CD4-positive, alpha-beta T cell (primary cell): ENCODE data around the gene TMEM25. TPM values are rescaled to one million over a fixed set of nuclear protein-coding genes. Genes with fewer than 3 reads are reported as not detected.
A peak's percentile ranks its signal among the peaks of the same experiment; 100 is the strongest.

Experiments
- ATAC-seq: fragments of 200-7000 bp; cut with Tn5 transposase; one replicate; pipeline ENCODE4 v1.10.0; 2022; ENCODE audit warnings: mild to moderate bottlenecking; ENCODE audit not compliant: poor library complexity
- CTCF ChIA-PET: fragments of 350-600 bp; sonication (Branson Sonifier 250); formaldehyde crosslinking; loops from one replicate; lab custom pipeline; 2021; ENCODE audit warnings: antibody characterized with exemption, inconsistent platforms; lab: Charles Lee
- POLR2A ChIA-PET: fragments of 350-600 bp; sonication (Branson Sonifier 250); formaldehyde crosslinking; loops from one replicate; lab custom pipeline; 2021; ENCODE audit warnings: antibody characterized with exemption, inconsistent platforms; lab: Charles Lee
- DNase-seq, 14 experiments: peaks; one replicate each; pipeline ENCODE4 v3.0.0-alpha.2; 2013 to 2020; ENCODE audit warnings: mixed read lengths in 2 of 14
- H3K27ac ChIP-seq, 2 donors: one replicate each; pipeline versions ENCODE4 v1.5.1 to v1.7.0; 2013; ENCODE audit warnings: low read length in 2 of 2, low read depth in 1 of 2, mild to moderate bottlenecking in 1 of 2
- H3K27me3 ChIP-seq, 2 experiments: 1 replicate in 1 of 2; 2 replicates in 1 of 2; pipeline versions ENCODE4 v1.6.1 to v1.7.0; 2013; ENCODE audit warnings: low read length in 2 of 2, control low read depth in 1 of 2, mild to moderate bottlenecking in 1 of 2, moderate library complexity in 1 of 2; ENCODE audit not compliant: insufficient read depth in 2 of 2, control insufficient read depth in 1 of 2
- H3K36me3 ChIP-seq: one replicate; pipeline ENCODE4 v1.6.1; 2013; ENCODE audit warnings: low read length, control low read depth; ENCODE audit not compliant: insufficient read depth
- H3K4me1 ChIP-seq: one replicate; pipeline ENCODE4 v1.6.1; 2013; ENCODE audit warnings: low read length, control low read depth; ENCODE audit not compliant: insufficient read depth
- H3K4me3 ChIP-seq: one replicate; pipeline ENCODE4 v1.5.1; 2013; ENCODE audit warnings: mild to moderate bottlenecking, low read length, moderate library complexity
- H3K9me3 ChIP-seq, 2 experiments: 1 replicate in 1 of 2; 2 replicates in 1 of 2; pipeline versions ENCODE4 v1.6.1 to v1.7.0; 2013; ENCODE audit warnings: low read length in 2 of 2, mild to moderate bottlenecking in 2 of 2, control low read depth in 1 of 2, moderate library complexity in 1 of 2; ENCODE audit not compliant: control insufficient read depth in 1 of 2, insufficient read depth in 1 of 2
- H3K27ac Mint-ChIP-seq: one replicate; pipeline ENCODE4 v1.8.0; 2020; ENCODE audit warnings: mixed read lengths
- H3K27me3 Mint-ChIP-seq: one replicate; pipeline ENCODE4 v1.8.0; 2021; ENCODE audit warnings: mixed read lengths
- H3K36me3 Mint-ChIP-seq: one replicate; pipeline ENCODE4 v1.8.0; 2021; ENCODE audit warnings: low read depth, mixed read lengths
- H3K4me1 Mint-ChIP-seq: one replicate; pipeline ENCODE4 v1.8.0; 2021; ENCODE audit warnings: low read depth, mixed read lengths
- H3K4me3 Mint-ChIP-seq: one replicate; pipeline ENCODE4 v1.8.0; 2020; ENCODE audit warnings: mild to moderate bottlenecking, mixed read lengths
- H3K9me3 Mint-ChIP-seq: one replicate; pipeline ENCODE4 v1.8.0; 2020; ENCODE audit warnings: mixed read lengths
- intact Hi-C, 2 experiments: fragments of 100-400 bp; cut with DNase I in 1 of 2; cut with micrococcal nuclease in 1 of 2; formaldehyde crosslinking; loops; one replicate each; pipeline versions ENCODE4 v1.15.1 to v1.9.0; 2023 to 2025; cut with DNase I, micrococcal nuclease
- total RNA-seq, 174 experiments: library from RNA in 2 of 174; stranded (reverse) in 2 of 174; gene quantifications; one replicate each; pipeline ENCODE4 v1.2.3 and lab custom pipeline; 2021 to 2026
- TF ChIP-seq, protein P1 (sequence below): fragments of 200-600 bp; IDR thresholded peaks from one replicate; pipeline ENCODE4 v1.8.0; 2022; ENCODE audit warnings: antibody characterized with exemption, mild to moderate bottlenecking

TMEM25 gene
- total RNA-seq, 2 experiments from 2014 or later = 18.3 to 18.5 TPM

DNA sequence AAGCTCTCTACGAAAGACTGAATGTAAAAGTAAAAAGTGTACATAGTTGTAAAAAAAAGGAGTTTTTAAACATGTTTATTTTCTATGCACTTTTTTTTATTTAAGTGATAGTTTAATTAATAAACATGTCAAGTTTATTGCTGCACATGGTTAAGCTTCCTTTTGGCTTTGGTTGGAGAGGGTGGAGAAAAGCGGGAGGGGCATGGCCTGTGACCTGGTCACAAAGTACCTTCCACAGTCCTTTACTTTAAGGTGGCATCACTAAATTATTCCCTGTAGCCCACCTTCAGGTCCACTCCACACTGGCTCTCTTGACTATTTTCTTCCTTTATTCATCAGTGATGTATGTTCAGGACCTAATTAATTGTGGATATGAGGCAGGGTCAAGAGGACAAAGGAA, 4.3 kb upstream of the TMEM25 start:
- Histone ChIP-seq H3K36me3 (peaks cover 19% of the 10 kb centered on the region), H3K4me3 (no peak overlapping the region), H3K4me1 (peaks cover 24% of the 10 kb centered on the region), H3K27ac (no peak overlapping the region), H3K27me3 (no peaks in the 10 kb centered on the region), H3K9me3 (no peaks in the 10 kb centered on the region)
- Mint-ChIP-seq H3K27ac (peak overlapping the region; percentile 52), H3K9me3 (no peaks in the 10 kb centered on the region), H3K27me3 (no peaks in the 10 kb centered on the region), H3K4me1 (peaks cover 49% of the 10 kb centered on the region), H3K4me3 (no peak overlapping the region), H3K36me3 (peaks cover 39% of the 10 kb centered on the region)
- no peak for ATAC-seq
- DNase-seq = no peak
- ChIA-PET POLR2A (no interaction called here), CTCF (interaction anchor here (0.6 kb wide), 1 partner anchor 169 kb away, joined by 3 read pairs; no protein-coding TSS in a partner anchor)
- intact Hi-C loops = no loop called here
- TF ChIP-seq, protein P1, sequence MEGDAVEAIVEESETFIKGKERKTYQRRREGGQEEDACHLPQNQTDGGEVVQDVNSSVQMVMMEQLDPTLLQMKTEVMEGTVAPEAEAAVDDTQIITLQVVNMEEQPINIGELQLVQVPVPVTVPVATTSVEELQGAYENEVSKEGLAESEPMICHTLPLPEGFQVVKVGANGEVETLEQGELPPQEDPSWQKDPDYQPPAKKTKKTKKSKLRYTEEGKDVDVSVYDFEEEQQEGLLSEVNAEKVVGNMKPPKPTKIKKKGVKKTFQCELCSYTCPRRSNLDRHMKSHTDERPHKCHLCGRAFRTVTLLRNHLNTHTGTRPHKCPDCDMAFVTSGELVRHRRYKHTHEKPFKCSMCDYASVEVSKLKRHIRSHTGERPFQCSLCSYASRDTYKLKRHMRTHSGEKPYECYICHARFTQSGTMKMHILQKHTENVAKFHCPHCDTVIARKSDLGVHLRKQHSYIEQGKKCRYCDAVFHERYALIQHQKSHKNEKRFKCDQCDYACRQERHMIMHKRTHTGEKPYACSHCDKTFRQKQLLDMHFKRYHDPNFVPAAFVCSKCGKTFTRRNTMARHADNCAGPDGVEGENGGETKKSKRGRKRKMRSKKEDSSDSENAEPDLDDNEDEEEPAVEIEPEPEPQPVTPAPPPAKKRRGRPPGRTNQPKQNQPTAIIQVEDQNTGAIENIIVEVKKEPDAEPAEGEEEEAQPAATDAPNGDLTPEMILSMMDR = no peak

DNA sequence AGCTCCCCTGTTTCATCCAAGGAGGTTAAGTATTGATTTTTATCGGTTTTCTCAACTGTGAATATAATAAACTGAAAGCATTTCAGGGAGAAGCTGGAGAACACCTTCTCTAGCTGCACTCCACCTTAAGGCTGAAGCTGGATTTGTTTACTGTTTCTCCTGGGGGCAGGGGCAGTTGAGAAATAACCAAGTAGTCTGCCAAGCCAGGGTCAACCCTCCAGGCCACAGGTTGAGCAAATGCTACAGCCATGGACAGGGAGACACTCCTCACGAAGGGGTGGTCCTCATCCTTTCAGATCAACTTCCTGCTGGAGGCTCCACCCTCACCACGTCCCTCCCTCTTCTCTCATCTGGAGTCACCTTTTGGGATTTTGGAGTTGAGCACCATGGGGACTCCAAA, 3.9 kb upstream of the TMEM25 start, which contains the start of gene TTC36:
TTC36 (plus strand) TSS at position 366 of the 400 bp plus-strand sequence; CDS start at position 387, 21 bp downstream.
- CTCF ChIA-PET = no interaction called here
- peaks cover 29% of the 10 kb centered on the region for H3K4me1 ChIP-seq
- H3K27ac ChIP-seq = no peak within 1 kb of the TSS
- Mint-ChIP-seq H3K36me3 (peaks cover 35% of the 10 kb centered on the region), H3K4me3 (peak within 1 kb of the TSS; percentile 62), H3K9me3 (no peaks in the 10 kb centered on the region), H3K4me1 (peaks cover 52% of the 10 kb centered on the region), H3K27ac (peak within 1 kb of the TSS; percentile 52), H3K27me3 (no peaks in the 10 kb centered on the region)
- peaks cover 15% of the 10 kb centered on the region for H3K36me3 ChIP-seq
- no peaks in the 10 kb centered on the region for H3K27me3 ChIP-seq
- intact Hi-C loops = no loop called here
- ATAC-seq = no peak
- POLR2A ChIA-PET = no interaction called here
- TF ChIP-seq, protein P1 = no peak
- no peak for DNase-seq
- no peak within 1 kb of the TSS for H3K4me3 ChIP-seq
- no peaks in the 10 kb centered on the region for H3K9me3 ChIP-seq

DNA sequence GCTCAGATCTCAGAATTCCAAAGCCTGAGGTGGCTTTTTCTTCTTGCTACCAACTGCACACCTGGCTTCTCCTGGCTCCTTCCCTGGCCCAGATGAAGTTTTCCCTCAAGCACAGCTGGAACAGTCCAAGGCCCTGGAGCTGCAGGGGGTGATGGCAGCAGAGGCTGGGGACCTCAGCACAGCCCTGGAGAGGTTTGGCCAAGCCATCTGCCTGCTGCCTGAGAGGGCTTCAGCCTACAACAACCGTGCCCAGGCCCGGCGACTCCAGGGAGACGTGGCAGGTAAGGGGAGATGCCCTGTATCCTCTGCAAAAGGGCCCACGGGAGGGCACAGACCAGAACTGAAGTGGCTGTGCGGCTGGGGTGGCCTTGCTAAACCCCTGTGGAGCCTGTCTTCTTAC, 2.5 kb upstream of the TMEM25 start:
- no peaks in the 10 kb centered on the region for H3K9me3 ChIP-seq
- H3K27ac ChIP-seq = no peak overlapping the region
- no peak overlapping the region for H3K4me3 ChIP-seq
- ChIA-PET CTCF (no interaction called here), POLR2A (no interaction called here)
- H3K9me3 Mint-ChIP-seq = no peaks in the 10 kb centered on the region
- H3K4me3 Mint-ChIP-seq = no peak overlapping the region
- H3K4me1 ChIP-seq = peaks cover 29% of the 10 kb centered on the region
- DNase-seq (no peak), ATAC-seq (no peak)
- H3K36me3 ChIP-seq = peaks cover 2% of the 10 kb centered on the region
- no peak overlapping the region for H3K27ac Mint-ChIP-seq
- H3K27me3 ChIP-seq = no peaks in the 10 kb centered on the region
- intact Hi-C loops = no loop called here
- H3K27me3 Mint-ChIP-seq = no peaks in the 10 kb centered on the region
- peaks cover 22% of the 10 kb centered on the region for H3K36me3 Mint-ChIP-seq
- H3K4me1 Mint-ChIP-seq = peaks cover 52% of the 10 kb centered on the region
- TF ChIP-seq, protein P1 = no peak
